Neural progenitor cell (in vitro differentiated cells): Measurements from ENCODE around the gene RNF13. TPM values are rescaled to one million over a fixed set of nuclear protein-coding genes. Genes with fewer than 3 reads are reported as not detected.

Experiments used
- DNase-seq: peaks from one replicate; pipeline ENCODE4 v3.0.0-alpha.2; 2016; ENCODE audit warnings: low spot score
- H2AFZ ChIP-seq: fragments of 200-600 bp; sonication (generic); replicated peaks from 2 replicates; pipeline ENCODE4 v1.6.1; 2016; ENCODE audit warnings: antibody characterized with exemption
- H3F3A ChIP-seq: fragments of 200-600 bp; sonication (generic); 2 replicates; pipeline ENCODE4 v1.6.1; 2016; ENCODE audit warnings: antibody characterized with exemption, low read depth
- H3K27ac ChIP-seq: fragments of 200-600 bp; sonication (generic); 2 replicates; pipeline ENCODE4 v1.5.1; 2016; ENCODE audit warnings: mild to moderate bottlenecking
- H3K27me3 ChIP-seq: fragments of 200-600 bp; sonication (generic); 2 replicates; pipeline ENCODE4 v1.6.1; 2016; ENCODE audit warnings: mild to moderate bottlenecking, moderate library complexity
- H3K36me3 ChIP-seq: fragments of 200-600 bp; sonication (generic); 2 replicates; pipeline ENCODE4 v1.5.1; 2016
- H3K4me1 ChIP-seq: fragments of 200-600 bp; sonication (generic); 2 replicates; pipeline ENCODE4 v1.6.1; 2016; ENCODE audit warnings: mixed run types
- H3K4me2 ChIP-seq: fragments of 200-600 bp; sonication (generic); 2 replicates; pipeline ENCODE4 v1.6.1; 2016
- H3K4me3 ChIP-seq: fragments of 200-600 bp; sonication (generic); 2 replicates; pipeline ENCODE4 v1.5.1; 2016
- H3K79me2 ChIP-seq: fragments of 200-600 bp; sonication (generic); 2 replicates; pipeline ENCODE4 v1.6.1; 2016; ENCODE audit warnings: low read depth
- H3K9ac ChIP-seq: fragments of 200-600 bp; sonication (generic); 2 replicates; pipeline ENCODE4 v1.6.1; 2016
- H3K9me3 ChIP-seq: fragments of 200-600 bp; sonication (generic); 2 replicates; pipeline ENCODE4 v1.5.1; 2016; ENCODE audit warnings: low read depth
- H4K20me1 ChIP-seq: fragments of 200-600 bp; sonication (generic); 2 replicates; pipeline ENCODE4 v1.6.1; 2016; ENCODE audit warnings: low read depth
- H3K27ac Mint-ChIP-seq: 3 replicates; pipeline ENCODE4 v1.8.0; 2021; ENCODE audit warnings: mixed read lengths
- H3K27me3 Mint-ChIP-seq: 2 replicates; pipeline ENCODE4 v1.8.0; 2022; ENCODE audit warnings: low read depth, mild to moderate bottlenecking, inconsistent platforms, moderate library complexity, mixed read lengths; ENCODE audit not compliant: insufficient read depth
- H3K36me3 Mint-ChIP-seq: 3 replicates; pipeline ENCODE4 v1.8.0; 2021; ENCODE audit warnings: mixed read lengths
- H3K4me1 Mint-ChIP-seq: 3 replicates; pipeline ENCODE4 v1.8.0; 2021; ENCODE audit warnings: mixed read lengths
- H3K4me3 Mint-ChIP-seq: 3 replicates; pipeline ENCODE4 v1.8.0; 2021; ENCODE audit warnings: mild to moderate bottlenecking, moderate library complexity, mixed read lengths
- H3K9me3 Mint-ChIP-seq: 3 replicates; pipeline ENCODE4 v1.8.0; 2020; ENCODE audit warnings: mixed read lengths
- CTCF ChIP-seq: fragments of 200-600 bp; sonication (generic); IDR thresholded peaks from 2 replicates; pipeline ENCODE4 v1.5.1; 2017; ENCODE audit warnings: antibody characterized with exemption, mild to moderate bottlenecking
- EZH2 ChIP-seq: fragments of 200-600 bp; sonication (generic); IDR thresholded peaks from 2 replicates; pipeline ENCODE4 v1.6.1; 2017; ENCODE audit warnings: antibody characterized with exemption, mild to moderate bottlenecking, moderate library complexity
- EZH2phosphoT487 ChIP-seq: fragments of 200-600 bp; sonication (generic); IDR thresholded peaks from 2 replicates; pipeline ENCODE4 v1.6.1; 2017; ENCODE audit warnings: antibody characterized with exemption
- total RNA-seq: library from RNA; depleted of rRNA; stranded (reverse); fragments of >200 nt; gene quantifications from 2 replicates; pipeline ENCODE4 v1.2.3, GENCODE V29; 2015; ENCODE audit warnings: low replicate concordance

Gene RNF13
- total RNA-seq, 1 donor from 2014 or later, result 45.2 TPM

- H3F3A ChIP-seq, result peaks cover 26% of the 10 kb centered on the region
- no peak overlapping the region for H3K9ac ChIP-seq
- H3K27ac Mint-ChIP-seq, result no peak overlapping the region
- H4K20me1 ChIP-seq, result peaks cover 29% of the 10 kb centered on the region
- no peak overlapping the region for H3K4me3 Mint-ChIP-seq
- no peak overlapping the region for H3K27ac ChIP-seq
- peaks cover 24% of the 10 kb centered on the region for H3K4me1 Mint-ChIP-seq
- TF ChIP-seq CTCF (no peak), EZH2phosphoT487 (no peak), EZH2 (no peak)
- no peak overlapping the region for H3K4me3 ChIP-seq
- H3K4me2 ChIP-seq, result no peak overlapping the region
- peaks cover 17% of the 10 kb centered on the region for H3K9me3 Mint-ChIP-seq
- H3K27me3 Mint-ChIP-seq, result peaks cover 2% of the 10 kb centered on the region
- DNase-seq, result no peak
- H3K79me2 ChIP-seq, result peaks cover 76% of the 10 kb centered on the region
- peaks cover 12% of the 10 kb centered on the region for H3K36me3 Mint-ChIP-seq
- no peaks in the 10 kb centered on the region for H3K9me3 ChIP-seq
- H3K36me3 ChIP-seq, result peaks cover under 1% of the 10 kb centered on the region
- H2AFZ ChIP-seq, result no peak overlapping the region
- peaks cover 13% of the 10 kb centered on the region for H3K4me1 ChIP-seq
- H3K27me3 ChIP-seq, result no peaks in the 10 kb centered on the region
These were observed 4.0 kb downstream of the RNF13 start for GRCh38 chr3:149816986-149817385.

GRCh38 chr3:149819432-149819831 is 6.4 kb downstream of the RNF13 start:
- peaks cover 14% of the 10 kb centered on the region for H3K4me1 Mint-ChIP-seq

GRCh38 chr3:149820183-149820582 is 7.2 kb downstream of the RNF13 start:
- H3K4me3 Mint-ChIP-seq, result no peak overlapping the region
- Histone ChIP-seq H3K4me1 (peaks cover 1% of the 10 kb centered on the region), H4K20me1 (peaks cover 10% of the 10 kb centered on the region), H3K9ac (no peak overlapping the region), H3K9me3 (no peaks in the 10 kb centered on the region), H3F3A (no peaks in the 10 kb centered on the region), H2AFZ (no peak overlapping the region), H3K27ac (no peak overlapping the region), H3K4me2 (no peak overlapping the region), H3K27me3 (no peaks in the 10 kb centered on the region), H3K4me3 (no peak overlapping the region), H3K79me2 (peaks cover 88% of the 10 kb centered on the region), H3K36me3 (peaks cover 4% of the 10 kb centered on the region)
- peaks cover 24% of the 10 kb centered on the region for H3K9me3 Mint-ChIP-seq
- TF ChIP-seq CTCF (no peak), EZH2phosphoT487 (no peak)
- no peaks in the 10 kb centered on the region for H3K27me3 Mint-ChIP-seq
- H3K36me3 Mint-ChIP-seq, result peaks cover 18% of the 10 kb centered on the region
- peaks cover 7% of the 10 kb centered on the region for H3K4me1 Mint-ChIP-seq
- no peak for DNase-seq
- H3K27ac Mint-ChIP-seq, result no peak overlapping the region

More at GRCh38 chr3:149819432-149819831, 6.4 kb downstream of the RNF13 start:
- Histone ChIP-seq H2AFZ (no peak overlapping the region), H3K4me2 (no peak overlapping the region), H3K27ac (no peak overlapping the region), H3K79me2 (peaks cover 95% of the 10 kb centered on the region), H3K36me3 (peaks cover 4% of the 10 kb centered on the region), H3F3A (peaks cover 4% of the 10 kb centered on the region), H3K9me3 (no peaks in the 10 kb centered on the region), H3K4me1 (peaks cover 9% of the 10 kb centered on the region), H3K4me3 (no peak overlapping the region), H3K9ac (no peak overlapping the region), H4K20me1 (peaks cover 18% of the 10 kb centered on the region), H3K27me3 (no peaks in the 10 kb centered on the region)
- no peak for DNase-seq
- no peak overlapping the region for H3K27ac Mint-ChIP-seq
- H3K9me3 Mint-ChIP-seq, result peaks cover 24% of the 10 kb centered on the region
- H3K36me3 Mint-ChIP-seq, result peaks cover 19% of the 10 kb centered on the region
- no peak overlapping the region for H3K4me3 Mint-ChIP-seq
- no peak for TF ChIP-seq EZH2
- TF ChIP-seq CTCF, result no peak
- TF ChIP-seq EZH2phosphoT487, result no peak
- no peaks in the 10 kb centered on the region for H3K27me3 Mint-ChIP-seq
